ENCODE measurements around the gene GMPPB.
A peak's percentile ranks its signal among the peaks of the same experiment; 100 is the strongest.
"Not testable (repeated sequence)": the region's sequence is repeated elsewhere in the genome, so short reads cannot be mapped to it uniquely, and the experiment has no call there.

The GMPPB gene

DNA sequence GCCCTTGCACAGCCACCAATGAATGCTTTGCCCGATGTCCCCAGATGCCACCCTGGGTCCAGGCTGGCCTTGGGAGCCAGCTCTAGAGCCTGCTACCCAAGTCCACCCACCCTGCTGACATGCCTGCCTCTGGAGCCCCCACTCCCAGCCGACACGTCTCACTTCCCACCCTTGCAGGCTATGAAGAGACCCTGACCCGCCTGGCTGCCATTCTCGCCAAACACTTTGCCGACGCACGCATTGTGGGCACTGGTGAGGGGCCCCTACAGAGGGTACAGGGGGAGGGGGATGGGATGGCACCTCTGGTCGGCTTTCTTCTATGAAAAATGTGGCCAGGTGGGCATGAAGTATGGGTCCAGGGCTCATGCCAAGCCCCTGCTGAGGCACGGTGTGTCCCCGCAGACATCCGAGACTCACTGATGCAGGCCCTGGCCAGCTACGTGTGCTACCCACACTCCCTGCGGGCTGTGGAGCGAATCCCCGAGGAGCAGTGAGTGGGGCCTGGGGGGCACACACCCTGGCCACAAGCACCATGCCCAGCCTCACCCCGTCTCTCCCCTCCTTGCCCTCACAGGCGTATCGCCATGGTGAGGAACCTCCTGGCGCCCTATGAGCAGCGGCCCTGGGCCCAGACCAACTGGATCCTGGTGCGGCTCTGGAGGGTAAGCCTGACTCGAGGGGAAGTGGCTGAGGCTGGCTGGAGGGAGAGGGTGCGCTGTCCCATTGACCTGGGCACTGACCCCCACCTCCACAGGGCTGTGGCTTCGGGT is 10.2 kb downstream of the GMPPB start:
- DNase-seq (ENCODE audit: low read depth), result no peak

DNA sequence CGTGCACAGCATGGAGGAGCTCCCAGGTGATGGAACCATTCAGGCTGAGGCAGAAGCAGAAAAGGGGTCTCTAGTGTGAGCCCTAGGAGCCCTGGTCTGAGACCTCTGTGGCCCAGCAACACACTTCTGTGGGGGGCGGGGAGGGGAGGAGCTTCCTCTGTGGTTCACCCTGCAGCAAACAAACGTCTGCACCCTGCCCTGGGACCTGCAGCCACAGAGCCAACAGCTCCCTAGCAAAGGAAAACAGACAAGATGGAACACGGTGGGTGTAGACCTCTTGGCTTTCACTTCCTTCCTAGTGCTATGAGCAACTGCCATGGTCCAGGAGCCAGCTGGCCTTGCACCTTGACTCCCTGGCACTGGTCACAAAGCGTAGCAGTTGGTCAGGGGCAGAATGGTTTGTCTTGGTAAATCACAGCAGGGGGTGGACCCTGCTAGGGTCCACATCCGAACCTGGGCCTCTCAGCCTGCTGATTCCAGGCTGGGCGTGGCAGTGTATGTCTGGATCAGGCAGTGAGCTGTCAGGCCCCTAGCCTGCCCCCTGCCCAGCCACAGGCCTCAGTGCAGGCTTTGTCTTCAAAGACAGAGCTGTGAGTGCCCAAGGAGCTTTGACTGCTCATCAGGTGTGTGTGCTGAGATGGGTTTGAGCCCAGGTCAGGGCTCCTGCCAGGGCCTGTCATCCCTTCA is 11.0 kb downstream of the GMPPB start:
- no peak for DNase-seq (ENCODE audit: low read depth)

DNA sequence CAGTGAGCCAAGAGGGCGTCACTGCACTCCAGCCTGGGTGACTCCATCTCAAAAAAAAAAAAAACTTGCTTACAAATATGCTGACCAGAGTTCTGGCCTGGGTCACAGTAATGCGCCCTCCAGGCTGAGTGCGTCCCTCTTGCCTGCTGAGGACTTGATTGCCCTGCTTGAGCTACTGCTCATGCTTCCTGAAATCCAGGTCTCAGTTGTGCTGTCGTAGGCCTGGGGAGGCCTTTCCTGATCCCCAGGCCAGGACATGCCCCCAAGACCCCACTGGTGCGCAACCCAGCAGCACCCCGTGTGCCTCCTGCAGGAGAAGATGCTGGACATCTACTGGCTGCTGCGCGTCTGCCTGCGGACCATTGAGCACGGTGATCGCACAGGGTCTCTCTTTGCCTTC is 11.6 kb downstream of the GMPPB start:
- DNase-seq (ENCODE audit: low read depth), result no peak

DNA sequence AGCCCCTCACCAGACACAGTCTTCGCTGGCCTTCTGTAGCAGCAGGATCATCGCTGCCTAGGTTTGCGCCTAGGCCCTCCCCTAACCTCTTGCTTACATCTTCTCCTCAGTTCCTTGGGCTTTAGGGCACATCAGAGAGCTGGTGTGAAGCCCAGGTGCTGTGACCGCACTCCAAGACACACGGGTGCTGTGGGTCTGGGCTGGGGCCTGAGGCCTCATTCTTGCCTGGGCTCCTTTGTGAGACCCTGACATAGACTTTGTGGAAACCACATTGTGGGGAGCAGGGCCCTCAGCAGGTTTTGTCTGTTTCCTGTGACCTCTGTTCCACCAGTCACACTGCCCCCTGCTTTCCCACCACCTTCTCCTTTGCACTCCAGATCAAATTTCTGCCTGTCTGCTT is 12.3 kb downstream of the GMPPB start:
- DNase-seq (ENCODE audit: low read depth), result no peak

DNA sequence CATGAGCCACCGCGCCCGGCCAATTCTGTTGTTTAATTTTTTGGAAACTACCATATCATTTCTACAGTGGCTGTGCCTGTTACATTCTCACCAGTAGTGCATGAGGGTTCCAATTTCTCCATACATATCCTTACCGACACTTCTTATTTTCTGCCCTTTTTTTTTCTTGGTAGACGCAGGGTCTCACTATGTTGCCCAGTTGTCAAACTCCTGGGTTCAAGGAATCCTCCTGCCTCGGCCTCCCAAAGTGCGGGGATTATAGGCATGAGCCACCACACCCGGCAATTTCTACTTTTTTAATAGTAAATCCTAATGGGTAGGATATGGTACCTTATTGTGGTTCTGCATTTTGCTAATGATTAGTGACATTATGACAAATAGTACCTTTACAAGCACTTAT is 13.9 kb downstream of the GMPPB start:
- DNase-seq (ENCODE audit: low read depth), result no peak

DNA sequence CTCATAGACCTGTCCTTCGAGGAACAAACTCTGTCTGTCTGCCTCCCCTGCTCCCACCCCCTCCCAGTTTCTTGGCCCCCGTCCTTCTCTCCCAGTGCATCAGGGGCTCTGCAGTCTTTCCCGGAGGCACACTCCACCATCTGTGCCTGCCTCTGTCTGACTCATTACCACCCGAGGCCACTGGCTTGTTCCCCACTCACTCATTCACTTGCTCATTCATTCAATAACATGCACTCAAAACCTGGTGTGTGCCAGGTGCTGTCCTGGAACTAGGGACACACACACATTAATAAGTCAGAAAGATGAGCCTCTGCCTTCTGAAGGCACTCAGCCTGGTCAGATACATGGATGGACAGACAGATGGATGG is 16.7 kb downstream of the GMPPB start:
- DNase-seq (ENCODE audit: low read depth), result no peak

DNA sequence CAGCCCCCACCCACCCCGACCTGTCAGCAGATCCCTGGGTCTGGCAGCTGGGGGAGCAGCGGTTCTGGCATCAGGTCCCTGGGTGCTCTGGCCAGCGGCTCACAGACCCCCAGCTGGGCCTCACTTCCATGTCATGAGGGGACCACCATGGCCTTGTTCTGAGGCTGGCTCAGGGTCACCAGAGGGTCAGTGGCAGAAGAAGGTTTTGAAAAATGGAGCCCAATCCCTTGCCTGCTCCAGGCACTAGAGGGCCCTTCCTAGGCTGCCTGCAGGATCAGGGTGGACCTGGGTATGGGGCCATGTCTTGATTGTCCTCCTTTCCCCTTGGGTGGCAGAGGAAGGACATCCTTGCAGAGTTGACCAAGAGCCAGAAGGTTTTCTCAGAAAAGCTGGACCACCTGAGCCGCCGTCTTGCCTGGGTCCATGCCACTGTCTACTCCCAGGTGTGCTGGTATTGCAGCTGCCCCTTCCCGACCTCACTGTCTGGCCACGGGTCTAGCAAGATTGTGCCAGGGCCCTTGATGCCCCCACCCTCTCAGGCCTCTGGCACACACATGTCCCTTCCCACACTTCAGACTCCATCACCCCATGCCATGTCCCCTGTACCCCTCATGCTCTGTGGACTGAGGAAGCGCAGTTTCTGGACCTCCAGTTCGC is 17.2 kb downstream of the GMPPB start:
- DNase-seq (ENCODE audit: low read depth), result no peak

DNA sequence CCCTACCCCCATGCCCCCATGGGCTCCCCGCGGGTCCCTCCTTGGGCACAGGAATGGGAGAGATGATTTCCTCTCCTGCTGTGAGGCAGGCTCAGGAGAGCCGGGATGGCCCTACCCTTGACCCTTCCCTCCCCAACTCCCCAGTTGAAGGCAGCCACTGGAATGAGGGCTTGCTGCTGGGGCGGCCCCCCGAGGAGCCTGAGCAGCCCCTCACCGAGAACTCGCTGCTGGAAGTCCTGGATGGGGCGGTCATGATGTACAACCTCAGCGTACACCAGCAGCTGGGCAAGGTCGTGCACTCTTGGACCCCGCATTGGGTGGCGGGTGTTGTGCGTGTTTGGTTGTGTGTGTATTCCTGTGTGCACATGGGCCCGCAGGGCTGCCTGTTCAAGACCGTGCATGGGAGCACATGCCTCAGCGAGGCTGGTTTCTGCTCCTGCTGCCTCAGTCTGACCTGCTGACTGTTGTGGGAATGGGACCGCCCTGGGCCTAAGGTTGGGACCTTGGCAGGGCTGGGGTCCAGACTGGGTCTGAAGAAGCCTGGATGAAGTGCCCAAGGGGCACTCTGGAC is 18.3 kb downstream of the GMPPB start:
- DNase-seq (ENCODE audit: low read depth), result no peak

DNA sequence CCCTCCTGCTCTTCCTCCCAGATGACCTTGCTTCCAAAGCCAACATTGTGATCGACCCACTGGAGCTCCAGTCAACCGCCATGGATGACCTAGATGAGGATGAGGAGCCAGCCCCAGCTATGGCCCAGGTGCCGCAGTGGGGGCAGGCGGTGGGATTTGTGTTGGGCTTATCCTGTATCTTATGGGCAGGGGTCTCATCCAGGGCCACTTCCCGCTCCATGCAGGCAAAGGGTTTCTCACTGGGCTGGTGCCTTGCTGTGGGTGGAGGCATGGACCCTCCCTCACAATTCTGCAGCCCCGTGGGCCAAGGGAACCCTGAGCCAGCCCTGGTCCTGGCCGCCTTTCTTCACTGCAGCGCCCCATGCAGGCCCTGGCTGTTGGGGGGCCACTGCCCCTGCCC is 19.1 kb downstream of the GMPPB start:
- DNase-seq (ENCODE audit: low read depth), result no peak

DNA sequence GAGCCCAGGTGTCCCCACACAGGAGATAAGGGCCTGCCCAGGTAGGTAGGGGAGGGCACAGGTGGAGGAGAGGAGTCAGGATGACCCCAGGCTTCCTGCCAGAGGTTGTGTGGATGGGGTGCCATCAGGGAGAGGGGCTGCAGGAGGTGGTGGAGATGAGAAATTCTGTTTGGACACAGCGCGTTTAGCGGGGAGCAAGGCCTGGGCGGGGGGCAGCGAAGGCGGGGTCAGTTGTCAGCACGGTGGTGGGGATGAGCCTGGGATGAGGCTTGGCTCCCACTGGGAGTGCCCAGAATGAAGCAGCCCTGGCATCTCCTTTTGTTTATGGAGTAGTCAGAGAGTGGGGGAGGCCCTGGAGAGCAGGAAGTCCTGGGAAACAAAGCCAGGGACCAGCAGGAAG is 19.8 kb downstream of the GMPPB start:
- DNase-seq (ENCODE audit: low read depth), result no peak

DNA sequence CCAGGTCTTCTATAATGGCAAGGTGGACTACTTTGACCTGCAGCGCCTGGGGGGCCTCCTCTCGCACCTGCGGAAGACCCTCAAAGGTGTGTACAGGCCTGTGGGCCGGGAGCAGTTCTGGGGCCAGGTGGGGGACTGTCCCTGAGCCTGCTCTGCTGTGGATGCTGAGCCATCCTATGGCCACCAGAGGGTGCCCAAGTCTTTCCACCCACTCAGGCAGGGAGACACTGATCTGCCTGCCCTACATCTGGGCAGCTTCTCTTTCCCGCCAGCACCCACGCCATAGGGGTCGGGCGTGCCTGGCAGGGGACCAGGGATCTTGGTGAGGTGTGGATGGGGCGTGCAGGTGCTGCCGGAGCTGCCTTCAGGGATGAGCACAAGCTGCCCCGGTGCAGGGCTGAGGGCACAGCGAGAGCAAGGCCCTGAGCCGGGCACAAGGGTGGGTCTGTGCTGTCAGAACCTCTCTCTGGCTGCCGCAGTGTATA is 20.3 kb downstream of the GMPPB start:
- DNase-seq (ENCODE audit: low read depth), result peak; percentile 55

DNA sequence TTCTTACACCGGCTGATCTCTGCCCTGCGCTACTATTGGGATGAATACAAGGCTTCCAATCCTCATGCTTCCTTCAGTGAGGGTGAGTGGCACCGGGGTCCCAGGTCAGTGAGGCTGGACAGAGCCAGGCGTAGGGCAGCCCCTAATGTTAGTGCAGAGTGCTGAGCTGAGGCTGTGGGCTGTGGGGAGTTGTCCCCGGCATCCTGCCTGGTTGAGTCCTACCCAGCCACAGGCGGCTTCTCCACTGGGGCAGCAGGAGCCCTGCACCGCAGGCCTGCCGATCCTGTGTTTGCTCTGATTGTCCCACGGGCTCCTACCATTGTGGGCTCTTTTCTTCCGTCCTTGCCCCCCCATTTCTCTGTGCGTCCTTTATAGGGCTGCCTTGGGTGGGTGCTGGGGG is 21.1 kb downstream of the GMPPB start:
- DNase-seq (ENCODE audit: low read depth), result no peak

DNA sequence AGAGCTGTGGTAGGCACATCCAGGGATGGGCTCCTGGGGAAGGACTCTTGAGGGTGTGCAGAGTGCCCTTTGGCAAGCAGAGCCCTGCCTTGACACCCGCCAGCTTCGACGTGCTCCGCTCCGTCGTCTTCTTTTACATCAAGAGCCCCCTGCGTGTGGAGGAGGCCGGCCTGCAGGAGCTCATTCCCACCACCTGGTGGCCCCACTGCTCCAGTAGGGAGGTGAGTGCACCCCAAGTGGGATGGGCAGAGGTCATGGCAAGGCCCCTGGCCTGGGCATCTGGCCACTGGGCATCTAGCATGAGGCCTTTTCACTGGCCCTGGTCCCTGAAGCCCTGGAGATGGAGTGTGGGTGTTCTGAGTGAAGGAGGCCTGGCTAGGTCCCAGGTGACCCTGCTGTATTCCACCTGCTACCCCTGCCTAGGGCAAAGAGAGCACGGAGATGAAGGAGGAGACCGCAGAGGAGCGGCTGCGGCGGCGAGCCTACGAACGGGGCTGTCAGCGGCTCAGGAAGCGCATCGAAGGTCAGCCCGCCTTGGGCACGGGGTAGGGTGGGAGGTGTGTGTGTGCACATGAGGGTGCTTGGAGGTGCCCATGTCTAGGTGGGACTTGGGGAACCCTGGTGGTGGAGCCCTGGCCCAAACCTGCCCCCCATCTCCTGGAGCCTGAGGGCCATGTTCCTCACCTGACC is 22.2 kb downstream of the GMPPB start:
- no peak for DNase-seq (ENCODE audit: low read depth)

DNA sequence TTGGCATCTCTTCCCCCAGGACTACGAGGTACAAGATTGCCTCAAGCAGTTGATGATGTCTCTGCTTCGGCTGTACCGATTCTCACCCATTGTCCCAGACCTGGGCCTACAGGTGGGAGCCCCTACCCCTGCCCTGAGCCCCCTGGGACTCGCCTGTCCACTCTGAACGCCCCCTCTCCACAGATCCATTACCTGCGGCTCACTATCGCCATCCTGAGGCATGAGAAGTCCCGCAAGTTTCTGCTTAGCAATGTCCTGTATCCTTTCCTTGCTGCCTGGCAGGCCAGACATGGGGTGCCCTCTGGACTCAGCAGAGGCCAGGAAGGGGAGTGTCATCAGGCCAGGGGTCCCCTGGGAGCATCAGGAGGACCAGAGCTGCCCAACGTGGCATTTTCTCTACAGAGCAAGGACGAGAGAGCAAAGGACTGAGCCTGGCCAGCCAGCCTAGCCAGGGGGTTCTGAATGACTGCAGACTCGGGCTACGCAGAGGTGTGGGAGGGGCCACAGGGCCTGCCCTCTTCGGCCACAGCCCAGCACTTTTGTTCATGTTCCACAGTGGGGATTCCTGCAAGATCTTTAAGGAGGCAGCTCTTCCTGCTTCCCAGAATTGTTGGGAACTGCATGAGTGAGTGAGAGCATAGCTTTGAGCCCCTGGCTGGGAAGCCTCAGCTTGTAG is 23.2 kb downstream of the GMPPB start:
- no peak for DNase-seq (ENCODE audit: low read depth)

DNA sequence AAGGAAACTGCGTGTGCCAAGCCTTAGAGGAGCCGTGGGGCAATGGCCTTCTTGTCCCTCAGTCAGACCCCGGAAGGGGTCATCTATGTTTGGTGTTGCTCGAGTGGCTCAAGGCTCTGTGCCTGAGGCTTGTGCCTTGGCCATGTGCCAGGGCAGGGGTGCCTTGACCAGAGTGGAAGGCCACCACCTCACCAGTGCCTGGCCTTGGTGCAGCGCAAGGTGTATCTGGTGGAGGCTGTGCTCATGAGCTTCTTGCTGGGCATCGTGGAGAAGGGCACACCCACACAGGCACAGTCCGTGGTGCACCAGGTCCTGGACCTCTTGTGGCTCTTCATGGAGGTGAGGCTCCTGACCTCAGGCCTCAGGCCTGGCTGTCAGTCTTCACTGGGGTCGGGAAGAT is 23.7 kb downstream of the GMPPB start:
- no peak for DNase-seq (ENCODE audit: low read depth)

DNA sequence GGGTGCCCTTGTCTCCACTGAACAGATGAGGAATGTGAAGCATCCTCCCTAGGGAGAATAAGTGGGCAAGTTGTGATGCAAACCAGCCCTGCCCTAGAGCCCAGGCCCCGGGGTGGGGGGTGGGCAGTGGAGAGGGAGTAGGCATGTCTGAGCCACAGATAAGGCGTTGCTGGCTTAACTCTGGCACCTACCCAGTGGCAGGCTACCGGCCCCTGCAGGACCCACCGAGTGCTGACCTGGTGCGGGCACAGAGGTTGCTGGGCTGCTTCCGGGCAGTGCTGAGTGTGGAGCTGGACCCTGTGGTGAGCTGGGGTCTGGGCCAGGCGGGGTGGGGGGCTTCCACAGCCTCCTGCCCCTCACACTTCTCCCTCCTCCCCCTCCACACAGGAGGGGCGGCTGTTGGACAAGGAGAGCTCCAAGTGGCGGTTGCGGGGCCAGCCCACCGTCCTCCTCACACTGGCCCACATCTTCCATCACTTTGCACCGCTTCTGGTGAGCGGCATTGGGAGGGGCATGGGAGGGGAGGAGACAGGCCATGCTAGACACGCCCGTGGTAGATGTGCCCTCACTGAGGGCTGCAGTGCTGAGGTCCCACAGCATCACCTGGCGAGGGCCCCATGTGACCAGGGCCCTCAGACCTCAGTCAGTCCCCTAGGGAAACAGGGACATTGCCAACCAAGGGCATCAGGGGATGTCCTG is 24.3 kb downstream of the GMPPB start:
- DNase-seq (ENCODE audit: low read depth), result no peak

DNA sequence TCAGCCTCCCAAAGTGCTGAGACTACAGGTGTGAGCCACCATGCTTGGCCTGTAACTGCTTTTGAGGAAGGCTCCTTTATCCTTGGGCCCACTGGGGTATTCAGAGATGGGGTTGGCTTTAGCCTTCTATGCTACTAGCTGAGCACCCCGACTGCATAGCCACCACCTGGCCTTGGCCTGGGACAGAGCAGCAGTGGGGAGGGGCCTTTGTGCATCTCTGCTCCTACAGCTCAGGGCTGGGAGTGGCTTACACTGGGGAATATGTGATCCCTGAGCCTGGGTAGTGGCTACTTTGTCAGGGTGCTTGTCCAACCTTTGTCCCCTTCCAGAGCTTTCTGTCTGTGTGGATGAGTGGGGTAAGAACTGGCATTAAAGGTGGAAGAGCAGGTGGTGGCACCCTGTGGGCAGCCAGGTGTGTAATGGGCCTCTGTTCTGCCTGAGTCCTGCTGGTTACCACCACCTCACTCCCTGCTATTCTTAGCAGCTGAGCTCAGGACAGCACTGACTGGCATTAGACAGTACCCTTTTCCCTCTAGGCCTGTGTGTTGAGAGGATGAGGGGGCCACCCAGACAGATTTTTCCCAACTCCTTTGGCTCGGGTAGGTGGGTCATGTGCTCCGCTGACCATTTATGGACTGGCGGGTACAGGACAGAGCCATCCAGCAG is 28.3 kb downstream of the GMPPB start:
- DNase-seq (ENCODE audit: low read depth), result not testable (repeated sequence)

DNA sequence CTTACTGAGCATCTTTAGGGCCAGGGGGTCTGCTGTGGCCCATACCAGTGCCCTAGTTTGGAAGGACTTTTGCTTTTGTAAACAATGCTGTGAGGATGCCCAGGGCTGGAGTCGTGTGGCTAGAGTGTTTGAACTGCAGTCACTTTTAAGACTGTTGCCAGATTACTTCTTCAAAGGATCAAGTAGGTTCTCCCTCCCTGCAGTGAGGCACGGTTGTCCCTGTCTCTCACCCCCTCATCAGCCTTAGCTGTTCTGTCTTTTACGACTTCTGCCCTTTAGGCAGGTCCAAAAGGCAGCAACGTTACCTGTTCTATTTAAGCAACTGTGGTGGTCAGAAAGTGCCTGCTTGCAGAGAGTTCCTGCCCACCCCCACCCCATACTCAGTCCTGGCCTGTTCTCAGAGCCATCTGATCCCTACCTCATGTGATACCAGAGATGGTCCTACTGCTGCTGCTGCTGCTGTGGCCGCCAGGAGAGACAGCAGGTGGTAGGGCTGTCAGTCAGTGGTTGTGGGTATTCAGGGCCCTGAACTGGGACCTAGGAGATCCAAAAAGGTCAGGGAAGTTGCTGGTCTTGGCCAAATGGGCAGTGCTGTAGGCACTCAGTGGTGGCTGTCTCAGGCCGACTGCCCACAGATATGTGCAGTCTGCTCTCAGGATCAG is 29.2 kb downstream of the GMPPB start:
- not testable (repeated sequence) for DNase-seq (ENCODE audit: low read depth)

DNA sequence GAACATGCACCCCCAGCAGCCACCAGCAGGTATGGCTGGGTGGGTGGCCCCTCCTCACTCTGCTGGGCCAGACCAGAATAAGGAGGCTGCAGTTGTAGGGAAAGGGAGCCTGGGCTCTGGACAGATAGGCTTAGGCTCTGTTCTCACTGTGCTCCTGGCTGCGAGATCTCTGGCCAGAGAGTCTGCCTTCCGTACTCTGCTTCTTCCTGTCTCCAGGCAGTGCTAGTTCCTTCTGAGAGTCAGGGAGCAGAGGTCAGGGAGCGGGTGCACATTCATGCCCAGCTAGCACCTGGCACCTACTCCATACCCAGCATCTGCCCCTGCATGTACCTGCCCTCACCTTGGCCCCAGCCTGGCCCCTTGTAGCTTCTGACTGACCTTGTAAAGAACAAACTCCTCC is 32.3 kb downstream of the GMPPB start:
- not testable (repeated sequence) for DNase-seq (ENCODE audit: low read depth)

DNA sequence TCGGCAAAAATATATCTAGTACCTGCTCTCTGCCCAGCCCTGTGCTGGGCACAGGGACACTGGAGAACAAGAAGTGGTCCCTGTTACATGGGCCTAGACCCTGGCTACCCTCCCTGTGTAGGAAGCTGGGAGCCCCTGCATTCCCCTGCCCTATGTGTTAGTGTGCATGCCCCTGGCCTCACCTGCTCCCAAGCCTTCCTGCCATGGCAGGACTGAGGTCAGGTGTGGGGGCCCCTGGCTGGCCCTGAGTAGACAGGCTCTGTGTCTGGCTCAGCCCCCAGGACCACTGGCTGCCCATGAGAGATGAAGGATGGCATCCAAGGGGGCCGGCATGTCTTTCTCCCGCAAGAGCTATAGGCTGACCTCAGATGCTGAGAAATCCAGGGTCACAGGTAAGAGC is 32.9 kb downstream of the GMPPB start:
- not testable (repeated sequence) for DNase-seq (ENCODE audit: low read depth)
